ENCODE data around the gene ZNF423.

- TF ChIP-seq POLR2A (IDR thresholded peaks at IDR 0.05), result no peak
- TF ChIP-seq, protein P1, sequence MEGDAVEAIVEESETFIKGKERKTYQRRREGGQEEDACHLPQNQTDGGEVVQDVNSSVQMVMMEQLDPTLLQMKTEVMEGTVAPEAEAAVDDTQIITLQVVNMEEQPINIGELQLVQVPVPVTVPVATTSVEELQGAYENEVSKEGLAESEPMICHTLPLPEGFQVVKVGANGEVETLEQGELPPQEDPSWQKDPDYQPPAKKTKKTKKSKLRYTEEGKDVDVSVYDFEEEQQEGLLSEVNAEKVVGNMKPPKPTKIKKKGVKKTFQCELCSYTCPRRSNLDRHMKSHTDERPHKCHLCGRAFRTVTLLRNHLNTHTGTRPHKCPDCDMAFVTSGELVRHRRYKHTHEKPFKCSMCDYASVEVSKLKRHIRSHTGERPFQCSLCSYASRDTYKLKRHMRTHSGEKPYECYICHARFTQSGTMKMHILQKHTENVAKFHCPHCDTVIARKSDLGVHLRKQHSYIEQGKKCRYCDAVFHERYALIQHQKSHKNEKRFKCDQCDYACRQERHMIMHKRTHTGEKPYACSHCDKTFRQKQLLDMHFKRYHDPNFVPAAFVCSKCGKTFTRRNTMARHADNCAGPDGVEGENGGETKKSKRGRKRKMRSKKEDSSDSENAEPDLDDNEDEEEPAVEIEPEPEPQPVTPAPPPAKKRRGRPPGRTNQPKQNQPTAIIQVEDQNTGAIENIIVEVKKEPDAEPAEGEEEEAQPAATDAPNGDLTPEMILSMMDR (IDR thresholded peaks at IDR 0.05), result no peak
Measured at GRCh38 chr16:49747654-49748053, 108.3 kb downstream of the ZNF423 start.

All from lower leg skin (tissue), 3 donors.